Stimulated activated CD8-positive, alpha-beta memory T cell treated with anti-CD3 and anti-CD28 coated beads, Interleukin-2, amount 100 ng/mL, for 1 hour (primary cell): ENCODE measurements around the gene CHAMP1.
"Not testable (repeated sequence)": the region's sequence is repeated elsewhere in the genome, so short reads cannot be mapped to it uniquely, and the experiment has no call there.

Source experiments
- DNase-seq, 2 donors: peaks; one replicate each; pipeline ENCODE4 v3.0.0-alpha.2; 2020; ENCODE audit warnings: low read depth in 2 of 2

Gene CHAMP1

GRCh38 chr13:114333881-114334280, 19.6 kb downstream of the CHAMP1 start:
- DNase-seq = not testable (repeated sequence)

GRCh38 chr13:114334305-114335053, 20.2 kb downstream of the CHAMP1 start:
- DNase-seq = no peak

- DNase-seq = not testable (repeated sequence)
These were observed 22.2 kb downstream of the CHAMP1 start for GRCh38 chr13:114336457-114336856.

- no peak for DNase-seq
These were observed 24.7 kb downstream of the CHAMP1 start for GRCh38 chr13:114338959-114339358.

GRCh38 chr13:114339857-114340534, 25.7 kb downstream of the CHAMP1 start:
- DNase-seq = peak; percentile 5 to 24

GRCh38 chr13:114341003-114341777, 26.9 kb downstream of the CHAMP1 start:
- DNase-seq = no peak

- not testable (repeated sequence) for DNase-seq
These were observed 33.0 kb downstream of the CHAMP1 start for GRCh38 chr13:114347256-114347655.

GRCh38 chr13:114352763-114353162, 38.5 kb downstream of the CHAMP1 start:
- DNase-seq = not testable (repeated sequence)

GRCh38 chr13:114353382-114353781, 39.1 kb downstream of the CHAMP1 start:
- not testable (repeated sequence) for DNase-seq
